ENCODE results near the gene TSPAN32.

Gene TSPAN32

GRCh38 chr11:2304506-2305139 lies 2.8 kb downstream of the TSPAN32 start:
- no peak for DNase-seq

GRCh38 chr11:2305140-2305778 lies 3.4 kb downstream of the TSPAN32 start:
- DNase-seq, result peak; percentile 92 to 93

DNA sequence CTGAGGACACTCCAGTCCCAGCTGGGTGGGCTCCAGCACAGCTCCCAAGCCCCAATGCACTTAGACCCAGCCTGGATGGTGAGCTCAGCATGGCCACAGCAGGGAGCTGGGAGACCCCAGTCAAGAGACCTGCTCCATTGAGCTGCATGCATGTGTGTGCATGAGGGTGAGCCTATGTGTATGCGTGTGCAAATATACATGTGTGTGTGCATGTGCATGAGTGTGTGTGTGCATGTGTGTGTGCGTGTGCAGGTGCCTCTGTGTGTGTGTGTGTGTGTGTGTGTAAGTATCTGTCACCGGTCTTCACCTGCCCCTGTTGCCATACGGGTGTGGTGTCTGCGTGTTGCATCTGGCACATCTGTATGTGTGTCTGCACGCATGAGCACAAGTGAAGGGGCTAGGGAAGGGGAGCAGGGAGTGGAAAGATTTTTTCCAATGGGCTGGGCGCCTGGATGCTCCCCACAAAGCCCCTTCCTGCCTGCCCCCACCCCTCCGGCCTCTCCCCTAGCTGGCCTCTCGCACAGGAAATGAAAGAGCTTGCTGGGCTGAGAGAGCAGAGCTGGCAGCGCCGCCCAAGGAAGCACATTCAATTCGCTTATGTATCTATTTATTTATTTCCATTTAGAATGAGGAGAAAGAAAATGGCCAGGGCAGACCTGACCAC lies 4.1 kb downstream of the TSPAN32 start:
- DNase-seq, result peak; percentile 23 to 31

DNA sequence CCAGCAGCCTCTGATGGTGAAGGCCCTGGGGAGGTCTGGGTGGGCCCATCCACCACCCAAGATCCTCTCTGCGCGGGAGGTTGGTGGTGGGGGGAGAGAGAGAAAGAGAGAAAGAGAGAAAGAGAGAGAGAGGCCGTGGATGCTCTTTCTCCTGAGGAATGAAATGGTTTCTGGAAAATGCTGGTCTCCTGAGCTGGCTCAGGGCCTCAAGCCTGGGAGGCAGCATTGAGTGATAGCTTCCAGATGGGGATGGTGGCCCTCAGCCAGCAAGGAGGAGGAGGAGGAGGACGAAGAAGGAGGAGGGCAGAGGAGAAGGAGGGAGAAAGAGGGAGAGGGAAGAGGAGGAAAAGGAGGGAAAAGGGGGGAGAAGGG lies 4.6 kb downstream of the TSPAN32 start:
- DNase-seq, result no peak

DNA sequence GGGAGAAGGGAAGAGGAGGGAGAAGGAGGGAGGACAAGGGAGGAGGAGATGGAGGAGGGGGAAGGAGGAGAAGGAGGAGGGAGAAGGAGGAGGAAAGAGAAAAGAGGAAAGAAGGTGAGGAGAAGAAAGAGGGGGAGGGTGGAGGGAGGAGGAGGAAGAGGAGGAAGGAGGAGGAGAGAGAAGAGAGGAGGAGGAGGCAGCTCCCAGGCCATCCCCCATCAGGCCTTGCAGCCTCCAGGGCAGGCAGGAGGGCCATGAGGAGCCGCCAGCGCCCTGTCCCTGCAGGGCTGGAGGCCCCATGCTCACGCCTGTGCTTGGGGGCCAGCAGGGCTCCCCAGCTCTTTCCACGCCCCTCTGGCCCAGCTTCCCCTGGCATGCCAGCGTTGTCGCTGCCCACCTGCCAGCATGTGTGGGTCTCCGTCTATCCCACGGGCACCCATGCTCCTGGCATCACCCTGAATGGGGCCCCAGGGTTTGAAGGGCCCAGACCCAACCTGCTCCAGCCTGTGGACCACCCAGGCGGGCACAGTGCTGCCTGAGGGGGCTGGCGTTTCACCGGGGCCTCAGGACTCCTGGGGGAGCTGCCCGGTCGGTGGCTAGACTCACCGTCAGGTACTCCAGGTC lies 5.2 kb downstream of the TSPAN32 start:
- DNase-seq, result no peak

GRCh38 chr11:2307501-2308331 lies 5.9 kb downstream of the TSPAN32 start:
- no peak for DNase-seq

DNA sequence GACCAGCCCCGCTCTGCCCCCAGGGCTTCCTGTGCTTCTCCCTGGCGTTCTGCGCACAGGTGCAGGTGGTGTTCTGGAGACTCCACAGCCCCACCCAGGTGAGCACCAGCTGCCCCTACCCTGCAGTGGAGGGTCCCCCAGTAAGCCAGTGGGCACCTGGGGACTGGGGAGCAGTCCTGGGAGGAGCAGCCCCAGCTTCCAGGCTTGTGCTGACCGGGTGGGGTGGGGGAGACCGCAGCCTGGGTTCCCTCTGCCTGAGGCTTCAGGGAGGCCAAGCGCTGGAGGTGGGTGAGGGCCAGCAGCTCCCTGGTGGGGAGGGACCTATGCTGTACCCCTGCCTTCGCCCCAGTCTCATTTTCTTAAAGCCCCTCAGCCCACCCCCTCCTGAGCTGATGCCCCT lies 6.9 kb downstream of the TSPAN32 start:
- DNase-seq, result no peak

GRCh38 chr11:2309251-2310072 lies 7.6 kb downstream of the TSPAN32 start:
- DNase-seq, result no peak

DNA sequence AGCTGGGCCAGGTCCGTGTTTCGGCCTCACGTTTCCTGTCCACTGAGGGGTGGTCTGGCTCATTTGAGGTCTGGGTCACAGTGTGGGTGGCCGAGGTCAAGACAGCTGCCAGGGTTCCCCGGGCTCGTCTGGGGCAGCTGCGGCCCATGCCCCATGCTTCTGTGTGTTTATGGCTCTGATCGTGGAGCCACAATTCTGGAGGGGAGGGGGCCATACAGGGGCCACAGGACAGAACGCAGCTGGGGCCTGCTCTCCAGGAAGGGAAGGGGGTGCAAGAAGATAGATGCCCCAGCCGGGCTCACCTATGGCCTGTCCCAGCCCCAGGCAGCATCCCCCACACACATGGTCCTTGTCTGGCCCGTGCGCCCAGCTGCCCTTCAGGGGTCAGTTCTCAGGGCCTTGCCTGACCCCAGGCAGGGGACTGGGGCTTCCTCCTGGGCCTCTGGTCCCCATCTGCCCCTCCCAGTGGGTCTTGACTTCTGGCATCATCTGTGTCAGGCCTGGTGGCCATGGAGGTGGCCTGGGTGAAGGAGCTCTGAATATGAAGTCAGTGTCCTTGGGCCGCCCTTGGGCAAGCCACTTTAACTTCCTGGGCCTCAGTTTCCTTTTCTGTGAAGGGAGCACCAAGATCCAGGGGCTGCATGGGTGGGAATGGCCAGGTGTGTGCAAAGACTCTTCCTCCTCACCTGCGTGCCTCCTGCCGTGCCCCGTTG lies 8.4 kb downstream of the TSPAN32 start:
- no peak for DNase-seq

DNA sequence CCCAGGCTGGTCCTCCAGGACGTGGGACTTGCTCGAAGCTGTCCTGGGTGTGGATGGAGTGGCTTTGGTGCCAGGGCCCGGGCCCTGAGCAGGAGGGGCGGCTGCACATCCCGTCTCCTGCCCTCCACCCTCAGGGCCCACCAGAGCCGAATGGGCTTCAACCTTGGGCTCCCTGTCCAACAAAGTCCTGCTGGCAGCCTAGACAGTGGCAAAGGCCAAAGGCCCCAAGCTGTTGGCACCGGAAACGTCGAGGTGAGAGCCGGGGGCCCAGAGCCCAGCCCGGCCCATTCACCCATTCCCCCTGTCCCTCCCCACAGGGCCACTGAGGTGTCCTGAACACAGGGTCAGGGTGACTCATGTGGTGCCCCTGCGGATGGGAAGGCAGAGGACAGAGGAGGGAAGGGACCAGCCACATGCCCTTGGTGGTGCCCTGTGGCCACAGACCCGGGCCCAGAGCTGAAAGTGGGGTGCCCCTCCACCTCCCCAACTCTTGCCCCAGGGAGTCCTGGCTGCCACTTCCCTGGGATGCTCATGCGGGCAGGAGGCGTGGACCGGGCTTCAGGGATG lies 9.1 kb downstream of the TSPAN32 start:
- no peak for DNase-seq

- no peak for DNase-seq
Measured at GRCh38 chr11:2311353-2312133, 9.7 kb downstream of the TSPAN32 start.

DNA sequence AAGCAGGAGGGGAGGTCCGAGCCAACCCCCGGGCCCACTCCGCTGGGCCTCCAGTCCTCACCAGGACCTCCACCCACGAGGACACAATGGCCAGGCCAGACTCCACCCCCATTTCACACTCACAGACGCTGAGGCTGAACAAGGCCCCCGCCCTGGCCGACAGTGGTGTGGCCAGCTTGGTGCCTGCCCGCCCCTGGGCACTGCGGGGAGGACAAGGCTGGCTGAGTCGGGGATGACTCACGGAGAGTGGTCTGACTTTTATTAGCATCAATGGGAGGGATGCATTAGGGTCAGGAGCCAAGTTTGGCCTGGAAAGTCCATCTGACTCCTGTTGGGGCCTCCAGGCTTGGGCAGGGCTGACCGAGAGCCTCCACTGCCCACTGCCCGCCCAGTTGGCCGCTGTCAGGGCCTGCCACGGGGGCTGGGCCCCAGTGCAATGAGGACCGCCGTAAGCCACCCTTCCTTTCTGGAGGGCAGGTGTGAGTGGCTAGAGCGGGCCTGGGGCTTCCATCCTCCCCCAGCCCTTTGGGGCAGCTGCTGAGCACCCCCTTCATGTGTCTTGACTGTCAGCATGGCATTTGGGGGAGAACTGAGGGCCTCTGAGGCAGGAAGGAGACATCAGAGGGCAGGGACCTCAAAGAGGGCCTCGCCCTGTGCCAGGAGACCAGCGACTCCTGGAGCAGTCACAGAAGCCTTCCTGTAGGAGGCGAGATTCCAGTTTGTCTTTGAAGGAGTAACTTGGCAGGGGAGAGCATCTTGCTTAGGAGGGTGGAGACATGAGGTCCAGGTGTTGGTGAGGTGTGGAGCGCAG lies 10.6 kb downstream of the TSPAN32 start:
- no peak for DNase-seq

DNA sequence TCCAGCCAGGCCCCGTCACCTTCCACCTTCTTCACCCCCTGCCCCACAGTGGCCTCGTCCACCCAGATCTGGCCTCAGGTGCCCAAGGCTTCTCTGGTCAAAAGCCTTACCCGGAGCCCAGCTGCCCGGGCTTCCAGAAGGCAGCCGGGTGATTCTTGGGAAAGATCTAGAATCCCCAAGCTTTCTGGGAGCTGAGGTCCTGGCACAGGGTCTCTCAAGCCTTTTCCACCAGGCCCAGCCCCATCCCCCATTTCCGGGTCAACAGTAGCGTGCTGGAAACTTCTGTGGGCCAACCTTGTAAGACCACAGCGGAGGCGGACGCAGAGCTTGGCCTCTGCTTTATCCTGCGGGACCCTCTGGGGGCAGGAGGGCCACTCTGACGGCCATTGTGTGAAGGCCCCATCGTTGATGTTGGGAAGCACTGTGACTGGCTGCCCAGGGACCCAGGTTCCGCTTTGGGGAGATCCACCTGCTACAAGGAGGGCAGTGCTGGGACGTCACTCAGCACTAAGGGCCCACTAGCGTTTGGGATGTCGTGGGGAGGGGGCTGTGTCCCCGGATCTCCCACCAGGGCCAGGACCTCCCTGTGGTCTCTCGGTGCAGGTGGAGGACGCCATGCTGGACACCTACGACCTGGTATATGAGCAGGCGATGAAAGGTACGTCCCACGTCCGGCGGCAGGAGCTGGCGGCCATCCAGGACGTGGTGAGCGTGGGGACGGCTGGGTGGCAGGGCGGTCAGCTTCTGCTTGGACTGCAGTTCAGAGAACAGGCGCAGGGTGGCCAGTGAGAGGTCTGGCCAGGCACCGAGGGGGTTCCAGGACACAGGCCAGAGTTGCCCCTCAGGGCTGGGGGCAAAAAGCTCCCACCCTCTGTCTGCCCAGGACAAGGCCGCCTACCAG lies 11.5 kb downstream of the TSPAN32 start:
- DNase-seq, result no peak

DNA sequence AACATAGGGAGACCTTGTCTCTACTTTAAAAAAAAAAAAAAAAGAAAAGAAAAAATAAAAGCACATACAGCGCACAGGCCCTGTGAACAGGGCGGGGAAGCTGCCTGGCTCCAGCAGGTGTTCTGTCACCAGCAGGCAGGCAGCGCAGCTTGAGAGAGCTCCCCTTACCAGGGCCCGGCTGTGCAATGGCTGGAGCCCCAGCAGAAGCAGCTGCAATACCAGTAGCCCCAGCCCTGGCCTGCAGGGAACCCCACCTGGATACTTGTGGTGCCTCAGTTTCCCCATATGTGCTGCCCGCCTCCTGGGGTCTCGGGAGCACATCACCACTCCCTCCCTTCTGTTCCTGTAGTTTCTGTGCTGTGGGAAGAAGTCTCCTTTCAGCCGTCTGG lies 12.3 kb downstream of the TSPAN32 start:
- no peak for DNase-seq

GRCh38 chr11:2314525-2315394 lies 12.9 kb downstream of the TSPAN32 start:
- no peak for DNase-seq

GRCh38 chr11:2315395-2316168 lies 13.8 kb downstream of the TSPAN32 start:
- DNase-seq, result no peak

Measured in activated CD4-positive, alpha-beta T cell treated with anti-CD3 and anti-CD28 coated beads, Interleukin-2, amount 50 U/mL, for 48 hours (primary cell).